Rectal smooth muscle tissue (tissue), 1 donor: Measurements from ENCODE around the gene DLK1.

Source experiments
- H3K27ac ChIP-seq: one replicate; pipeline ENCODE4 v1.7.0; 2013; ENCODE audit warnings: low read depth, low read length, inconsistent platforms
- H3K27me3 ChIP-seq: one replicate; pipeline ENCODE4 v1.7.0; 2013; ENCODE audit warnings: low read length; ENCODE audit not compliant: control insufficient read depth, insufficient read depth
- H3K36me3 ChIP-seq: one replicate; pipeline ENCODE4 v1.7.0; 2013; ENCODE audit warnings: low read length; ENCODE audit not compliant: control insufficient read depth, insufficient read depth
- H3K4me1 ChIP-seq: one replicate; pipeline ENCODE4 v1.7.0; 2013; ENCODE audit warnings: low read length; ENCODE audit not compliant: control insufficient read depth, insufficient read depth
- H3K4me3 ChIP-seq: one replicate; pipeline ENCODE4 v1.7.0; 2013; ENCODE audit warnings: low read length
- H3K9ac ChIP-seq: one replicate; pipeline ENCODE4 v1.7.0; 2013; ENCODE audit warnings: low read length

The DLK1 gene

GRCh38 chr14:100732766-100733100 lies 6.0 kb downstream of the DLK1 start:
- no peak overlapping the region for H3K27ac ChIP-seq
- no peaks in the 10 kb centered on the region for H3K4me1 ChIP-seq
- H3K9ac ChIP-seq, result no peak overlapping the region
- H3K27me3 ChIP-seq, result peaks cover 6% of the 10 kb centered on the region
- no peaks in the 10 kb centered on the region for H3K36me3 ChIP-seq
- H3K4me3 ChIP-seq, result no peak overlapping the region

- H3K4me3 ChIP-seq, result no peak overlapping the region
- H3K9ac ChIP-seq, result no peak overlapping the region
- no peak overlapping the region for H3K27ac ChIP-seq
- peaks cover 4% of the 10 kb centered on the region for H3K27me3 ChIP-seq
- no peaks in the 10 kb centered on the region for H3K36me3 ChIP-seq
- H3K4me1 ChIP-seq, result no peaks in the 10 kb centered on the region
These were observed 6.6 kb downstream of the DLK1 start for GRCh38 chr14:100733152-100733850.

- H3K36me3 ChIP-seq, result no peaks in the 10 kb centered on the region
- no peaks in the 10 kb centered on the region for H3K27me3 ChIP-seq
- no peaks in the 10 kb centered on the region for H3K4me1 ChIP-seq
- H3K27ac ChIP-seq, result no peak overlapping the region
- H3K9ac ChIP-seq, result no peak overlapping the region
- H3K4me3 ChIP-seq, result no peak overlapping the region
These were observed 7.6 kb downstream of the DLK1 start for GRCh38 chr14:100734031-100734990.

- Histone ChIP-seq H3K36me3 (no peaks in the 10 kb centered on the region), H3K9ac (no peak overlapping the region), H3K27me3 (no peaks in the 10 kb centered on the region), H3K27ac (no peak overlapping the region), H3K4me1 (no peaks in the 10 kb centered on the region), H3K4me3 (no peak overlapping the region)
These were observed 8.6 kb downstream of the DLK1 start for GRCh38 chr14:100735271-100735670.

- Histone ChIP-seq H3K27ac (no peak overlapping the region), H3K9ac (no peak overlapping the region), H3K4me1 (no peaks in the 10 kb centered on the region), H3K36me3 (no peaks in the 10 kb centered on the region), H3K27me3 (no peaks in the 10 kb centered on the region), H3K4me3 (no peak overlapping the region)
These were observed 9.8 kb downstream of the DLK1 start for GRCh38 chr14:100736269-100737180.

- Histone ChIP-seq H3K4me3 (no peak overlapping the region), H3K4me1 (no peaks in the 10 kb centered on the region), H3K27me3 (no peaks in the 10 kb centered on the region), H3K9ac (no peak overlapping the region), H3K27ac (no peak overlapping the region), H3K36me3 (no peaks in the 10 kb centered on the region)
These were observed 10.8 kb downstream of the DLK1 start for GRCh38 chr14:100737526-100737925.

- Histone ChIP-seq H3K4me3 (no peak overlapping the region), H3K4me1 (no peaks in the 10 kb centered on the region), H3K27me3 (no peaks in the 10 kb centered on the region), H3K27ac (no peak overlapping the region), H3K9ac (no peak overlapping the region), H3K36me3 (no peaks in the 10 kb centered on the region)
These were observed 11.6 kb downstream of the DLK1 start for GRCh38 chr14:100738269-100738691.

GRCh38 chr14:100738704-100739131 lies 12.0 kb downstream of the DLK1 start:
- Histone ChIP-seq H3K4me1 (no peaks in the 10 kb centered on the region), H3K9ac (no peak overlapping the region), H3K36me3 (no peaks in the 10 kb centered on the region), H3K27ac (no peak overlapping the region), H3K4me3 (no peak overlapping the region), H3K27me3 (no peaks in the 10 kb centered on the region)

- no peaks in the 10 kb centered on the region for H3K36me3 ChIP-seq
- H3K27me3 ChIP-seq, result no peaks in the 10 kb centered on the region
- H3K4me3 ChIP-seq, result no peak overlapping the region
- H3K4me1 ChIP-seq, result no peaks in the 10 kb centered on the region
- no peak overlapping the region for H3K27ac ChIP-seq
- H3K9ac ChIP-seq, result no peak overlapping the region
These were observed 12.6 kb downstream of the DLK1 start for GRCh38 chr14:100739306-100739705.

GRCh38 chr14:100740196-100740825 lies 13.6 kb downstream of the DLK1 start:
- Histone ChIP-seq H3K27ac (no peak overlapping the region), H3K4me1 (no peaks in the 10 kb centered on the region), H3K9ac (no peak overlapping the region), H3K27me3 (no peaks in the 10 kb centered on the region), H3K36me3 (no peaks in the 10 kb centered on the region), H3K4me3 (no peak overlapping the region)

GRCh38 chr14:100740929-100741328 lies 14.2 kb downstream of the DLK1 start:
- no peak overlapping the region for H3K9ac ChIP-seq
- no peaks in the 10 kb centered on the region for H3K36me3 ChIP-seq
- H3K4me1 ChIP-seq, result no peaks in the 10 kb centered on the region
- no peaks in the 10 kb centered on the region for H3K27me3 ChIP-seq
- H3K4me3 ChIP-seq, result no peak overlapping the region
- no peak overlapping the region for H3K27ac ChIP-seq

GRCh38 chr14:100741966-100742365 lies 15.3 kb downstream of the DLK1 start:
- Histone ChIP-seq H3K4me1 (no peaks in the 10 kb centered on the region), H3K9ac (no peak overlapping the region), H3K36me3 (no peaks in the 10 kb centered on the region), H3K4me3 (no peak overlapping the region), H3K27me3 (no peaks in the 10 kb centered on the region), H3K27ac (no peak overlapping the region)
